T-helper 2 cell treated with Interferon-gamma antibody and Interleukin-4, amounts not matched to agents 100 ng/mL and 5 ng/mL, for 36 hours (primary cell): ENCODE results near the gene PSMB7. TPM values are rescaled to one million over a fixed set of nuclear protein-coding genes. Genes with fewer than 3 reads are reported as not detected.

Experiments
- intact Hi-C: fragments of 100-400 bp; cut with micrococcal nuclease; formaldehyde crosslinking; loops from one replicate; pipeline ENCODE4 v1.15.1; 2023
- total RNA-seq: library from RNA; stranded (reverse); gene quantifications from 2 replicates; pipeline ENCODE4 v1.2.3, GENCODE V29; 2022

The PSMB7 gene
- total RNA-seq, 1 donor from 2014 or later = 140 TPM

DNA sequence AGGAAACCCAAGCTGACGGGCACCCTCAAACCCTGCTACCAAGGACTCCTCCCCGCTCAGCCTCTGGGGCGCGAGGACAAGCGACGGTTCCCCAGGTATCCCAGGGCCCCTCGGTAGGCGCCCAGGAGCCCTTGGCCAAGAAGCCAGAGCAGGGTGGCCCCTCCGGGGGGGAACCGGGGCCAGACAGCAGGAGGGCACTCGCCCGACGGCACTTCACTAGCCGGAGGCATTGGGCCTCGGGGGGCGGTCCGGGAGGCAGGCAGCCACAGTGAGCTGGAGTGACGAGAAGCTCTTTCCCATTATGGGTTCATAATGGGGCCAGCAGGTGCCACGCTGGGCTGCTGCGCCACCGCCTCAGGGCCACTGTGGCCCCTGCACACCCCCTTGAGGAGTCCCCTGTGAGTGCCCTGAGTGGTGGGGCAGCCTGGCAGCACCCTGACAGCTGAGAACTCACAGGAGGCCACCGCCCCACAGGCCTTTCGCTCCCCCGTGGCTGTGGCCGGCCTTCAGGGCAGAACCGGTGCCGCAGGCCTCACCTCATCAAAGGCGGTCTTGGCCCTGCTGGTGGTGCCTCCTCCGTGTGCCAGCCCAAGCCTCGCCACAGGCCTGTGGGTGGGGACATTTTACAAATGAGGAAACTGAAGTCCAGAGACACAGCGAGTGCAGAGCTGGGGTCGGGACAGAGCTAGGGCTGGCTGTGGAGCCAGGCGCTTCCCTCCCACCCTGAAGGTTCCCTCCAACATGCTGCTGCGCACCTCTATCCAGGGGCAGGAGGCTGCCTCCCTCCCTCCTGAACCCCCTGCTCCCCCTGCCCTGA, 68.7 kb downstream of the PSMB7 start:
- intact Hi-C loops = no loop called here

DNA sequence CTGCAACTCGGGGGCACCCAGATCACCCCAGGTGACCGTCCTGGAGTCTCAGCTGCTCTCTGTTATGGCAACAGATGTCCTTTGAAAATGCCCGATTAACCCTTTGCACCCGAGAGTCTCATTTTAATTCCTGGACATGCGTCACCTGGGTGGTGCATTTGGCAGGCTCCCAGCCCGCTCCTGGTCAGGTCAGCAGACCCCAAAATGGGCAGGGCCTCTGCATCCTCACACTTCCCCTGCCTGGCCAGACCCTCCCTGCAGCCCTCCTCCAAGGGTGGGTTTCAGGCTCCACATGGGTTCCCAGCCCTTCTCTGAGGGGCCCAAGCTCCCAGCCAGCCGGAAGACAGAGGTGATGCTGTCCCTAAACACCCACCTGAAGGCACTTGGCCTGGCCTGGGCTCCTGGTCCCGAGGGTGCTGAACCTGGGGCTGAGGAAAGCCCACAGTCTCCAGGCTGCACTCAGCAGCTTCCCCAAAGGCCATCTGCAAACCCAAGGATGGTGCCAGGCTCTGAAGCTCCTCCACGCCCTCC, 69.4 kb downstream of the PSMB7 start:
- intact Hi-C loops = no loop called here

DNA sequence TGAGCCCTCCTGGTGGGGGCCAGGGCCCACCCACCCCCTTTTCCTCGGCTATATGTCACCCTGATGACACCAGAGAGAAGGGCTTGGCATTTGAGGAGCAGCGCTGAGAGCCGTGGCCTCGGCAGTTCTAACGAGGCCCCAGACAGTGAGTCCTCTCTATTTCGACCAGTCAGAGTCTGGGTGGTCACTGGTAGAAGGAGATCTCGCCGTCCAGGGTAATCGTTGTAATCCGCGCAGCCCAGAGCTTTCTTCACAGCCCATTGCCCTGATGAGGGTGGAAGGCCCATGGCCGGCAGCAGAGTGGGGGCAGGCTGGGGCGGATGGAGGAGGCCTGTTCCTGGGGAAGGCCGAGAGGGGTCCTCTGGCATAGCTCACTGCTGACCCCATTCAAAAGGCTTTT, 70.2 kb downstream of the PSMB7 start:
- intact Hi-C loops = no loop called here

DNA sequence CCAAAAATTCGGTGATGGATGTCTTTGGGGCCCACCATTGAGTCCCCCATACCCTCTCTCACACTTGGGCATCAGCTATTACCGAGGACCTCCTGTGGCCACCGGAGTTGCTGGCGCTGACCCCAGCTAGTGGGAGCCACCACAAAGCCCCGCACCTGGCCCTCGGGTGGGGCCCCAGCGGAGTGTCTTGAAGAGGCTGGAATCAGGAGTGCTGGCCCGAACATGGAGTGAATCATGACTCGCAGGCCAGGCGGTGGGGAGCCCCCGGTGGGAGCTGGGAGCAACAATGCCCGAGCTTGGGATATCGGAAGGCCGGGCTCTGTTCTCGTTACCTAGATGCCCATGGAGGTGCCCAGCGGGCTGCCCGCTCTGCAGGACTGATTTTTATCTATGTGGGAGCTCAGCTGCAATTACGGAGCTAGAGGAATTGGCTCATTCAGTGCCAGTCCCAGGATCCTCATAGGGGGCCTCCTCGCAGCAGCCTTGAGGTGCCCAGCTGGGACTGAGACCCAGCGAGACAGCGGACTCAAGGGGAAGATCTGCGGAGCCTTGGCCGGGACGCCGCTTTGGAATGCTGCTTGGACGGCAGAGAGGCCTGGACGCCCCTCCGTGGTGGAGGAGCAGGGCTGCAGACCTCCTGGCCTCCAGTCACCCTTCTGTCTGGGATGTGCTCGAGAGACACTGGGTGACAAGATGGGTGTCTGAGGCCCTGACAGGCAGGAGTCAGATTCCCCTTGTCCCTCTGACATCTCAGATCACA, 70.8 kb downstream of the PSMB7 start:
- intact Hi-C loops = no loop called here

DNA sequence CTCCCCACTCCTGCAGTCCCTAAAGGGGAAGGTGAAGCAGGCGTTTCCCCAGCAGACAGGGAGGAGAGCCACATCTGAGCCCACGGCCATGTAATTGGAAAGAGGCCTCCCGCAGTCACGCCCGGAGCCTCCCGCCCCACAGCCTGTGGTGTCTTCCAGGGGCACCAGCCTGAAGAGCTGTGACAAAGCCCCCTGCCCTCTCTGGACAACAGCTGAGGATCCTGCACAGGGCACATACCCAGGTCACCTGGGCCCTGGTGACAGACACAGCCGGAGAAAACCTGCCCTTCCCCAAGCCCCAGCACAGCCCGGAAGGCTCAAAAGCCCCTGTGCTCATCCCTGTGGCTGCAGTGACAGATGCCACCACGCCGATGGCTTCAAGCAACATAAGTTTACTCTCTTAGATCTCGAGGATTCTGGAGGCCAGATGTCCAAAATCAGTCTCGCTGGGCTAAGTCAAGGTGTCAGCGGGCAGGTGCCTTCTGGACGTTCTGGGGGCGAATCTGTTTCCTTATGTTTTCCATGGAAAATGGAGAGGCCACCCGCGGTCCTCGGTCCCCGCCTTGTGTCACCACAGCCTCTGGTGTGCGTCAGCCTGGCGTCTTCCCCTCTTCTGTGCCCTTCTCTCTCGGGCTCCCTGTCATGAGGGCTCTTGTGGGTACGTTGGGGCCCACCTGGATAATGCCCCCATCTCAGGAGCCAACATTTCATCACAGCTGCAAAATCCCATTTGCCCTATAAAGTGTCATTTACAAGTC, 71.5 kb downstream of the PSMB7 start:
- intact Hi-C loops = no loop called here

DNA sequence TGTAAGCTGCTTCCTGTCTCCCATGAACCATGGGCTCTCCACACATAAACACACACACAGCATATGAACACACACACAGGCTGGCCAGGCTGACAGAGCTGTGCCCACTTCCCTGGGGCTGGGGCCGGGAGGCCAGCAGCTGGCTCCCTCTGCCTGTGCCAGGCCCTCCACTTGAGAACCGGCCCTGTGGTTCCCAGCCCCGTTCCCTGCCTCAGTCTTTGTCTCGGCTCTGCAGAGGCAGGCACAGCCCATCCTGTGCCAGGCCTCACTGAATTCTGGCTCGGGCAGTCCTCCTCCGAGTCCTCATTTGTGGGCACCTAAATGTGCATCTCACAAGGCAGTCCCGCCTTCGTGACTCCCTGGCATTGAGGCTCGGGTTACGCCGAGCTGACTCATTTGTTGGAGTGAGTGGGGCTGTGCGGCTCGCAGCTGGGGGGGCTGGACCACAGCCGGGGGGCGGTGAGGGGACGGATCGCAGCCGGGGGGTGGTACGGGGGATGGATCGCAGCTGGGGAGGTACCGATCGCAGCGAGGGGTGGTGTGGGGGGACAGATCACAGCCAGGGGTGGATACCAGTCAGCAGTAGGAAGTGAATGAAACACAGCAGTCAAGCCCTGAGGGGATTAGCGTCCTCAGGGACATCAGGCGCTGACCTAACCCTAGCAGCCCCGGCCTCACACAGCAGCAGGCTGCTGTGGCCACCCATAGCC, 72.3 kb downstream of the PSMB7 start:
- intact Hi-C loops = no loop called here

DNA sequence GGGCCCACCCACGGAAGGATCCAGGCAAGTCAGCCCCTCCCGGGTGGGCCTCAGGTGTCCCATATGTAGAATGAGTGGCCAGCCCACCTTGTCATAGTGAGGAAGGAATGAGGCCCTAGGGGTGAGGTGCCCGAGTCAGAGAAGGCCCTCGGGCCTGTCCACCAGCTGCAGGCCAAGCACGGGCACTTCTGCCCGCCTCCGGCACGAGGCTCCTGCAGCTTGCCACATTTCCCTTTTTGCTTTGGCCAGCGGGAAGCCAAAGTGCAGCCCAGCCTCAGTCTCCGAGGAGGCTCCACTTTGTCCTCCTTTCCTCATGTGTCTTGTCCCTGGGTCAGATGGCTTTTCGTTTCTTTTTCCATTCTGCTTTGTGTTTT, 72.9 kb downstream of the PSMB7 start:
- intact Hi-C loops = no loop called here

DNA sequence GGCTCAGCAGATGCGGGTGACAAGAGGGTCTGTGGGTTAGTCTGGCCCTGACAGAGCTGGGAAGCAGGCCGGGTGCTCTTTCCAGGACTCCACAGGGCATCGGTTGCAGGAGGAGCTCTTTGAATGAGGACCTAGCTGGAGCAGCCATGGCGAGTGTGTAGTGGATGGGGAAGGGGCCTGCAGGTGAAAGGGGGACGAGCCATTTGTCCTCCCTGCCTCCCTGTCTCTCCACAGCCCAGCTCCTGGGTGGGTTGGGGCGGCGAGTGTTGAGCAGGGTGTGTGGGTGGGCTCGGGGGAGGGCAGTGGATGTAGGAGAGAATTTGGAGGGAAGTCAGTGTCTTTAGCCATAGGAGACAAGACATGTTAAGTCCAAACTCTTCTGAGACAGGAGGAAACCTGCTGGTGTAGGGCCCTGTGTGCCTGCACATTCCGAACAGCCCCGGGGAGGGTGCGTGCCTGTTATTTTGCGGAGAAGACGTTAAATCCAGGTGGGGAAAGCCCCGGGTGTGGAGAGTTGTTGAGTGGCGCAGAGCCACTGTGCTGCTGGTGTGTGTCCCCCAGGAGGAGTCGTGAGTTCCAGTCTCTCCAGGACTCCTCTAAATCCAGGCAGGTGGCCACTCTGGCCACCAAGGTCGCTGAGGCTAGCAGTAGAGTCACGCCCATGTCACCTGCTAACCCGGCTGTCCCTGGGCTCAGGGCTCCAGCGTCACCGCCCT, 73.6 kb downstream of the PSMB7 start:
- intact Hi-C loops = no loop called here

DNA sequence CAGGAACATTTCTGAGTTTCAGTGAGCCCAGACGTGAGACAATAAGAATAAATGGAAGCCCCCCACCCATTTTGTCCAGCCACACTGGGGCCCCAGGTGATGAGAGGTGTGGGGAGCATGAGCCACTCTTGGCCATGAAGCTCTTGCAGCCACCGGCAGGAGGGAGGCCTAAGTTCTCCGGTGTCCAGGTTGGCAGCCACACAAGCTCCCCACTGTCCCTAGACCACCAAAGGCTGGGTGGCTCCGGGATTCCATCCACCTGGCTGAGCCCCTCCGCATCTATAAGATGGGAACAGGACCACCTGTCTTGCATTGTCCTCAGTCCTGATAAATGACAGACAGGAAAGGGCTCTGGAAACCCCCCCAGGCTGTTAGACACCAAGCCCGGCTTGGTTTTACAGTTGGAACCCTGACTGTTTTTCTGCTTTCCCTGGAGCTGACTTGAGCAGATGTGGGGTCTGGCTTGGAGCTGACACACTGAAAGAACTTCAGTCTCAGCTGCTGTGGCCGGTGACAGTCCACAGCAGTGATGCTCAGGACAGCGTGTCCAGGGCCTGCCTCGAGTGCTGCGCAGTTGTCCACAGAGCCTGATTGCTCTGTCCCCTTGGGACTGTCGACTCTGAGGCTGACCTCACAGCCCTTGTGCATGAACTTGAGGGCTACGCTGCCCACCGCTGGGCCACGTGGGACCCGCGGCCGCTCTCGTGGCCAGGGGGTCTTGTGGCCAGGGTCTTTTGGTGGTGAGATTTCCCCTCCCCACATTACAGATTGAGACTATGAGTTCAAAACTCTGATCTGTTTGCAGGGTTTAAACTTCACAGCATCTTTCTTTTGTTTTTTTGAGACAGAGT, 74.8 kb downstream of the PSMB7 start:
- intact Hi-C loops = no loop called here

DNA sequence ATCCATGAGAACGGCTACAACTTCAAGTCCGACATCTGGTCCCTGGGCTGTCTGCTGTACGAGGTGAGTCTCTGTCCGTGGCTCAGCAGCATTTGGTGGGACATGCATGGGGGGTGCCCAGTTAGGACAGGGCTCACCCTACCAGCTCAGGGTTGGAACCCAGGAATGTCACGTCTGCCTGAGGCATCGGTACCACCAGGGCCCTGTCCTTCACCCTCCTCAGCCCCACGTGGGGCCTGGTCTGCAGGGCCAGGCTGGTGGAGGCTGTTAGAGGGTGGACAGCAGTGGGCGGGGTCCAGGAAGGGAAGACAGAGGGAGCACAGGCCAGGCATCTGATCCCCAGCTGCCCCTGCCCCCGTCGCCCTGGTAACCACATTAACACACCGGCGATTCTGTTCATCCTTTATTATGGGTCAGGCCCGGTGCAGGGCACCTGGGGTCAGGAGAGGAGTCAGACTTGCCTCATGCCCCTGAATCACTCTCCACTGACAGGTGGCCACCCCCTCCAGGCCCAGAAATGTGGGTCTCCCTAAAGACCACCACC, 75.6 kb downstream of the PSMB7 start:
- intact Hi-C loops = no loop called here

DNA sequence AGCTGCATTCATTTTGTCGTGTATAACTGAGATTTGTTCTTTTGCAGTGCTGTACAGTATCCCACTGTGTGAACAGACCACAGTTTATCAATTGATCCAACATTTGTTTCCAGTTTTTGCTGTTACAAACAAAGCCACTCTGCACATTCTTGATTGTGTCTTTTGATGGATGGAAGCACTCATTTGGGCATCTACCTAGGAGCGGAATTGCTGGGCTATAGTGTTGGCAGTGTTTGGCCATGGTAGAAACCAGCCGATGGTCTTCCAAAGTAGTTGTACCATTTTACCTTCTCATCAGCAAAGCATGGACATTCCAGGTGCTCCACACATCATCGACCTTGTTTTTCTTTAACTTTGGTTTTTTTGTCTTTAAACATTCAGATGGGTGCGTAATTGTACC, 77.7 kb downstream of the PSMB7 start:
- intact Hi-C loops = no loop called here

DNA sequence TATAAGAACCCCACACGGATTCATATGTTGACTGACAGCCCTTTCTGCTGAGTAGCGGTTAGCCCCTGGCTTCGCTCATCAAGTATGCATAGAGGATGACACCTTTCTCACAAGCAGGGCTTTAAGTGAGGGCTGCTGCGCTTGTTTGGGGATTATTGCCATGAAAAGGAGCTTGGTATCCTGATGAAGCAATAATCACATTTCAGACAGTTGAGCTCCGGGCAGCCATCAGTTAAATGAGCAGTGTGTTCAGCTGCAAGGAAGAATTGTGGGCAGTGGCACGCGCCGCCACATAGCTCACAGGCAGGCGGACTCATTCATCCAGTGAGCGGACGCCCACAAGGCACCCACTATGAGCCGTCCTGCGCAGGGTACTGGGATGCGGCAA, 79.9 kb downstream of the PSMB7 start:
- intact Hi-C loops = no loop called here

DNA sequence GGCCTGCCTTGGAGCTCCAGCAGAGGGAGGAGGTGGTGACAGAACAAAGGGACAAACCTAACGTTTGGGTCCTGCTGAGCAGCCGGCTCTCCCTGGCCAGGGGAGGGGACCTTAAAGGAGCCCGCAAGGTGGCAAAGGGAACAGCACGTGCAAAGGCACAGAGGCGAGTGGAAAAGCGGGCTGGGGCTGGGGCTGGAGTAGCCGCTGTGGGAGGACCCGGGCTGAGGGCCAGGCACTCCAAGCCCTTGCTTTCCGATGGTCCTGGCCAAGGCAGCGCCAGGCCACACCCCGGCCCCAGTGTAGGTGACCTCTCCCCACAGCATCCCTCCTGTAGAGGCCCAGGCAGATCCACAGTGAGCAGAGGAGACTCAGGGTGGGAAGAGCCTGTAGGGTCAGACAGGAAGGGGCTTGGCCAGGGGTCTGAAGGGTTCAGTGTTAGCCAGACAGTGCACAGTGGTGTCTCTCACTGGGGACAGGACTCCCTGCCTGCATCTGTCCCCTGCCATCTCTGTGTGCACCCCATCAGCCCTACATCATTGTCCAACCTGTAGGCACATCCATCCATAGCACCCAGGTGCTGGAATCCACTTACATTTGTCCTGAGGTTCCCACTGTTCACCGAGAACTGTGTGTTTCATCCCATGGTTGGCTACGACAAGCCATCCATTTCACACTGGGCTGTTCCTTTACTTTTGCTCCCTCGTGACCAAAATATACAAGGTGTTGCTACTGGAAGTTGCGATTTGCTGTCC, 80.5 kb downstream of the PSMB7 start:
- intact Hi-C loops = no loop called here

DNA sequence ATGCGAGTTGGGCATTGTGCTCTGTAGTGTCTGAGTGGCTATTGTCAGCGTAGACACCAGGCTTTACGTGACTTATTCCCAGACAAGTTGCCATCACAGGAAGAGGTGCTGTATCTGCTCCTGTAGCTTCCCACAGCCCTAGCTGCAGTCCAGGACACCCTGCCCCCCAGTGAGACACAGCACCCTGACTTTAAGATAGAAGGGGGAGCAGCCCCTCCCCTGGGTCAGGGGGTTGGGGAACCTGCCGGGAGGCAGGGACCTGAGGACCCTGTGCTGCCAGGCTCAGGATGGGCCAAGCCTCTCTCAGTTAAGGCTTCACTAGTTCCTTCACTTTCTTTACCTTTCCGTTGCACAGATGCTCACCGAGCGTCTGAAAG, 82.1 kb downstream of the PSMB7 start:
- intact Hi-C loops = no loop called here

DNA sequence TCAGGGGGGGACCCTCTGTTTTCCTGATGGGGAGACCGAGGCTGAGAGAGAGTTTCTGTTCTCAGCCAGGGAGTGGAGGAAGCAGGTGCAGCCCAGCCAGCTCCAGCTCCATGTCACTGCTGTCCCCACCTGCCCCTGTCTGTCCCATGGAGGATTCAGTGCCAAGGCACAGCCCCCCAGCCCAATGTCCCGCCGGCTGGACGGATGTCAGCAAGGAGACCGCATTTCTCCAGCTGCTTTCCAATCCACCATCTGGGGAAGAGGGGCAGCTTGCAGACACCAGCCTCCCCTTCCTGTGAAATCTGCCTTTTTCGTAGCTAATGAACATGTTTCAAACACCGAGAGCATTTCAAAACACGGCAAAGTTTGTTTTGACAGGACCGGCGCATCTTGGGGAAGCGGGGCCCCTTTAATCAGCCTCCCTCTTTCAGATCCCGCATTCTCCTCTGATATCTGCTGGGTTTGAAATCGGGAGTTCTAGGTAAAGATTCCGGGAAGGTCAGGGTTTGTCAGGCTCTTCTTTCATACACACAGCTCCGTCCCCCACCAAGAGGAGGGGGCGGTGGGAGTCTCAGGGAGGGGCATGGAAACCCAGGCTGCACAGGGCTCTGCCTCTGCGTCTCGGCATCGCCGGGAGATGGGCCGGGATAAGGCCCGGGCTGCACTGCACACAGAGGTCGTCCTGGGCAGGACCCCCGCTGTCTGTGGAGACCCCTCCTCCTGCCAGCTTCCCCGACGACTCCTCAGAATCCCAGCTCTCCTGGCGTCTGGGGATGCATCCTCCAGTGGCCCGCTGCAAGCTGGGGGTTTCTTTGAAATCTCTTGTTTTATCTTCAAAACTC, 82.7 kb downstream of the PSMB7 start:
- intact Hi-C loops = no loop called here

DNA sequence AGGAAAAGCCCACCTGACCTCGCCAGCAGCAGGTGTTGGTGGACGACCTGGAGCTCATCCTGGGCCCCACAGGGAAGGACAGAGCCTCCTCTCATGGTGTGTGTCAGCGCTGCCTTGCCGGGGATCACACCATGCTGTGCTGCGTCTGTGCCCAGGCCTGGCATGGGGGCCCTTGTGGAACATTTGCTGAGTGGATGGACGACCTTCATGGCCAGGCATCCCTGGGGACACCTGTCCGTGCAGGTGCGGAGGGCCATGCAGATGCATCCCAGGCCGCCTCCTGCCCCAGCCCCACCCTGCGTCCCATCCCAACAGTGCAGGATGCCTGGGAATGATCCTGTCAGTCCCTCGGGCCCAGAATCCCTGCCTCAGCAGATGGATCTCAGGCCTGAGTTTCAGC, 83.7 kb downstream of the PSMB7 start:
- intact Hi-C loops = no loop called here

DNA sequence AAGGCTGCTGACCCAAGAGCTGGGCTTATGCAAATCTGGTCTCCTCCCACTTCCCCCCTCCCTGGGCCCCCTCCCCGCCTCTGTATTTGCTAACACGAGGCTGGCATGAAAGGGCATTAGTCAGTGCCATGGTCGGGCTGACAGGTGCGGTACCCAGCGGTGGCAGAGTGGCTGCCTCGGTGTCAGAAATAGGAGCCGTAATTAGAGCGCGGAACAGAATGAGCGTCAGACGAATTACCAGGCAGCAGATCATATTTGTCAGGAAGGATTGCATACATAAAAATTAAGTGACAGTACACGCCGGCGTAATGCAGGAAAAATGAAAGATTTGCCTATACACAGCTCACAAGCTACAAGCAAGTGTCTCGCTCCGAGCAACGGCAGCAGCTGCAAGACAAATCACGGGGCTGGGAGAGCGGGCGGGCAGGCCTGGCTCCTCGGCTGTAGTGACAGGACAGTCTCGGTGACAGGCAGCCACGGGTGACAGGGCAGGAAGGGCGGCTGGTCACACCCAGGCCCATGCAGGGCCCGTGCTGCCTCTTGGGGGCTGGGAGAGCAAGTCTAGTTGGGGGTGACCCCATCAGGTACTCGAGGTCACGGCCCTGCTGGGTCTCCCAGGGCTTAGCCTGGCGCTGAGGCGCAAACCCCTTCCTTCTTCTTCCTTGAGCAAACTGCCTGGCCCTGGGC, 85.1 kb downstream of the PSMB7 start:
- intact Hi-C loops = no loop called here
